ENCODE data around the gene RNU1-4.
"Not testable (repeated sequence)": the region's sequence is repeated elsewhere in the genome, so short reads cannot be mapped to it uniquely, and the experiment has no call there.

The RNU1-4 gene

DNA sequence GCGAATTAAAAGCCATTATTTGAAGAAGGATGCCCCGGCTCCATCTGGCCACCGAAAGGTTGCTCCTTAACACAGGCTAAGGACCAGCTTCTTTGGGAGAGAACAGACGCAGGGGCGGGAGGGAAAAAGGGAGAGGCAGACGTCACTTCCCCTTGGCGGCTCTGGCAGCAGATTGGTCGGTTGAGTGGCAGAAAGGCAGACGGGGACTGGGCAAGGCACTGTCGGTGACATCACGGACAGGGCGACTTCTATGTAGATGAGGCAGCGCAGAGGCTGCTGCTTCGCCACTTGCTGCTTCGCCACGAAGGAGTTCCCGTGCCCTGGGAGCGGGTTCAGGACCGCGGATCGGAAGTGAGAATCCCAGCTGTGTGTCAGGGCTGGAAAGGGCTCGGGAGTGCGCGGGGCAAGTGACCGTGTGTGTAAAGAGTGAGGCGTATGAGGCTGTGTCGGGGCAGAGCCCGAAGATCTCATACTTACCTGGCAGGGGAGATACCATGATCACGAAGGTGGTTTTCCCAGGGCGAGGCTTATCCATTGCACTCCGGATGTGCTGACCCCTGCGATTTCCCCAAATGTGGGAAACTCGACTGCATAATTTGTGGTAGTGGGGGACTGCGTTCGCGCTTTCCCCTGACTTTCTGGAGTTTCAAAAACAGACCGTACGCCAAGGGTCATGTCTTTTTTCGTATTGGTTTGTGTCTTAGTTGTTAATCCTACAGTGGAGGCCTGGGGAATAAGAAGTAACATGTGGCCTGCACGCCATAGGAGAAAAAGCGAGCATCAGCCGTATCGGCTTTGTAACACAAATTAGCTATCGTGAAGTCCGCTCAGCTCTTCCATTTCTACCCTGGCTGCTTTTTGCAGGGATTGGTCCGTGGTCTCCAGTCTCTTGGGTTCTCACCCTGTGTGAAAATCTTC, at the start of gene RNU1-4:
TSS of gene RNU1-4 (plus strand) at position 470 of the 918 bp plus-strand sequence.
- not testable (repeated sequence) for DNase-seq

DNA sequence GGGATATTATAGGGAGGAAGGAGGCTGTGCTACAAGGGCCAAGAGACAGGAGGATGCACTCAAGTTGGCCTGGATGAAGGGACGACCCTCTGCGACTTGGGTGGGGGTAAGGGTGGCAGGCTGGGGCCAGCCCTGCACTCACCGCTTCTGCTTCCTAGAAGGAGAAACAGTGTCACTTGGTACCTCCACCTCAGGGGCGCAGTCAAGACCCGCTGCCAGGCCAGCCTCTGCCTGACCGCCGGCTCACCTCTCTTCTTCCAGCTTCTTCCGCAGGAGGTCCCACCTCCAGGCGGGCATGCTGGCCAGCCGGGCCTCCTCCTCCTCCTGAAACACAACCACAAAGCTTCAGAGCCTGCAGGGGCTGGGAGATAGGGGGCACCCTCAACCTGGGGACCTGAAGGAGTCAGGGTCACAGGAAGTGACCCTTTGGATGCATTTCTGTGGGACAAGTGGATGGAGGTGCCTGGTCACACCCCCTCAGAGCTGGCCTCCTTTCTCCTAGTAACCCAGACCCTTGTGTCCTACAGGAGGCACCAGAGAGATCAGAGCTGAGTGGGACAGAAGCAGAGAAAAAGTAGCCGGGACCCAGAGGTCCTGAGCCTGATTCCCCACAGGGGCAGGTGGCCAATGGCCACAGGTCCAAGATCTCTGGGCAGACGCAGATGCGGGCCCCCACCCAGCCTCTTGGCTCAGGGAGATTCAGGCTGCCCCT, 49.2 kb upstream of the RNU1-4 start:
- not testable (repeated sequence) for DNase-seq

- DNase-seq: not testable (repeated sequence)
Observed at GRCh38 chr1:16692283-16692682, 48.0 kb upstream of the RNU1-4 start.

DNA sequence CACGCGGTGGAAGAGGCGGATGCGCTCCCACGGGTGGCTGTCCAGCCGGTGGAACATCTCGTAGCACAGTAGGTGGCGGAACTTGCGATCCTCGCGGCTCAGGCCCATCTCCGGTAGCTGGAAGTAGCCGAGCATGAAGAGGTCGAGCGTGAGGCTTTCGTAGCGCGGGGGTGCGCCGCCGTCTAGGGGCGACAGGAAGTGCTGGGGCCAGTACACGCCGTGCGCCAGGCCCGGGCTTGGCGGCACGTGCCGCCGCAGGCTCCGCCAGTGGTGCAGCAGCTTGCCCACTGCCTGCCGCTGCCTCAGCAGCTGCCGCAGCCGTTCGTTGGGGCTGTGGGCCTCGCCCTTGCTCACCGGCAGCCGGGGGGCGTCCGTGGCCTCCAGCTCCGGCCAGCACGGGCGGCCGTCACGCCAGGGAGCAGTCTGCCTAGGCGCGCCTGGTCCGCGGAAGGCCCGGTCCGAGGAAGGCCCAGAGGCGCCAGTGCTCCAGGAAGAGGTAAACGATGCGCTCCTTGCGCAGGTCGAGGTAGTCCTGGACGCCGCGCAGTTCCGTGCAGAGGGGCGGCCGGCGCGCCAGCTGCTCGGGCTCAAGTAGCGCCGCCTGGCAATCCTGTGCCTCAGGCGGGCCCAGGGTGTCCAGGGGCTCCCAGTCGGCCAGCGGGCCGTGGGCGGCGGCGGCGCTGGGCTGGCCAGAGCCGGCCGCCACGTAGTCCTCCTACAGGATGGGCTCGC, 47.4 kb upstream of the RNU1-4 start:
- not testable (repeated sequence) for DNase-seq

DNA sequence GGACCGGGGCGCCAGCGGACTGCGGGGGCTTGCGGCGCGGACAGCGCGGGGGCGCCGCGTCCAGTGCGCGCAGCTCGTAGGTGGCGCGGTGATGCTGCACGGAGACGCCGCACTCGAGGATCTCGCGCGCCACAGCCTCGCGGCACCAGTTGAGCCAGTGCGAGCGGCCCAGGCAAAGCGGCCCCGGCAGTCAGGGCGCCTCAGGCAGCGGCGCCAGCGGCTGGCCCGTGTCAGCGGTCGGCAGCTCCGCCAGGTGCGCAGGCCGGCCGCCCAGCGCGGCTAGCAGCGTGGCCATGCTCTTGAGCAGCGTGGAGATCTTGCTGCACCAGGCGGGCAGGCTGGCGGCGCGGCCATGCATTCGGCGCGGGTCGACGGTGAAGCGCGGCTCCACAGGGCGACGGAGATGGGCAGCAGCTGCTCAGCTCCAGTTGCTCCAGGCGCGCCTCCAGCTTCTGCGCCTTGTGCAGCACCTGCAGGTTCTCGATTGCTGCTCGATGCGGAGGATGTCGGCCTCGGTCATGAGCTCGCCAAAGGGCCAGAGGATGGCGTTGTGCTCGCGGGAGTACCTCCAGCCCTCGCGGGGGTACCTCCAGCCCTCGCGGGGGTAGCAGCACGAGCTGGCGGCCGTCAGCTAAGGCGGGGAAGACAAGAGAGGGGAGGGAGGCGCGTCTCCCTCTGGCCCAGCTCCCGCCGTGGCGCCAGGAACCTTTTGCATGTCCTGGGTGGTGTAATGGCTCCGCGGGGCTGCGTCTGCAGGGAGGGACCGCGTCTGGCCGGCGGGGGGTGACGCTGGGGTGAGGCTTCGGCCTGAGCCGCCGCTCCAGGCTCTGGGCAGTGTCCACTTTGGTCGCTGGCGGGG, 46.6 kb upstream of the RNU1-4 start:
- not testable (repeated sequence) for DNase-seq

GRCh38 chr1:16694308-16694702, 46.0 kb upstream of the RNU1-4 start:
- not testable (repeated sequence) for DNase-seq

DNA sequence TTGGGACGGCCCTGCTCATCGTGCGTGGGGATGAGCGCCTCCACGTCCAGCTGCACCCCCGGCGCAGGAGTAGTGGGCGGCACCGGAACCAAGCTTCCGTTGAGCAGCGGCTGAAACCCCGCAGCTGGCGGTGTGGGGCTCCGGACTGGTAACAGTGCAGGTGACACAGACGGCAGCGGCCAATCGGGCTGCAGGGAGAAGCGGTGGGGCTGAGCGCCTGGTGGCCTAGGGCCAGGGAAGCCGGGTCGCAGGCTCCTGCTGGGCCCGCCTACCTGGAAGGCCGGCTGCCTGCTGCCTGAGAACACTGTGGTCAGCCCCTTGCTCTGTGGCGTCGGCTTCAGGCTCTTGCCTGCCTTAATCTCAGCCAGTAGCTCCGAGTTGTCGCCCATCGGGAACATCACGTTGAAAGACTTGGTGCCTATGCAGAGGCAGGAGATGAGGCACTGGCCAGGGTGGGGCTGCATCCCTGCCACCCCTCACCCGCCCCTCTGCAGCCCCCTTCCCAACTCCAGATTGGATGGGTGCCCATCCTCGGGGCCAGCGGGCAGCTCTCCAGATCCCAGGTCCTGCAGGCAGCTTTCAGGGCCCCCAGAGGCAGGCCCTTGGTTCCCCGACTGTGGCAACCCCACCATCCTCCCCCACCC, 43.7 kb upstream of the RNU1-4 start:
- DNase-seq: not testable (repeated sequence)

DNA sequence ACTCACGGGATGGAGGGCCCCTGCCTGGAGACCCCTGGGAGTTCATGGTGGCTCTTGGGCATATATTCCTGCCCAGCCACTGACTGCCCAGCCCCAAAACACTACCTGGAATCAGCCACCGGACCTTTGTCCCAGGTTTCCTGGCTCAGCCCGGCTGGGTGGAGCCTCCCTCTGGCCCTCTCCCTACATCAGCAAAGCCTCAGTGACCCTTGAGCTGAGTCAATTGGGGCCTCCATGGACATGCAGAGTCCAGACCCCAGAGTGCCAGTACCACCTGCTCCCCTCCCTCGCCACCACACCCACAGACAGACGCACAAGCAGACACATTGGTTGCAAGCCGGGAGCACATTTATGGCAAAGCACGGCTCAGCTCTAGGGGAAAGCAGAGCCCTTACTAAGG, 43.2 kb upstream of the RNU1-4 start:
- DNase-seq: not testable (repeated sequence)

GRCh38 chr1:16699440-16699839, 40.9 kb upstream of the RNU1-4 start:
- DNase-seq: not testable (repeated sequence)

- DNase-seq: not testable (repeated sequence)
Observed at GRCh38 chr1:16700138-16700895, 40.0 kb upstream of the RNU1-4 start.

DNA sequence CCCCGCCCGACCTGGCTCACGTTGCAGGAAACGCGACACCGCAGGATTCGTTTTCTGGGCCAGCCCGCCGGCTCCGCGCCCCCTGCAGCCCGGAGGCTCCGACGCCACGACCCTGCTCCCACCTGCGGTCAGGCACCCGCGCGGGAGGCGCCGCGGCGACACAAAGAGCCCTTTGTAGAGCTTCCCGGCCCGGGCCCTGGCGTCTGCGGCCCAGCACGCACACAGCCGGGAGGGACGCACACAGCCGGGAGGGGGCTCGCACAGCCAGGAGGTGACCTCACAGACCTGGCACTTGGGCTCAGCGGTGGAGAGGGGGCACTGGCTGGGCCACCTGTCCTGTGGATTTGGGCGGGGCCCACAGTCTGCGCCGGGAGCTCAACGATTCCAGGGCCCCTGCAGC, 39.1 kb upstream of the RNU1-4 start:
- not testable (repeated sequence) for DNase-seq

GRCh38 chr1:16702280-16702679, 38.0 kb upstream of the RNU1-4 start:
- not testable (repeated sequence) for DNase-seq

- DNase-seq: not testable (repeated sequence)
Observed at GRCh38 chr1:16703141-16703540, 37.2 kb upstream of the RNU1-4 start.

GRCh38 chr1:16703602-16704001, 36.7 kb upstream of the RNU1-4 start:
- DNase-seq: not testable (repeated sequence)

DNA sequence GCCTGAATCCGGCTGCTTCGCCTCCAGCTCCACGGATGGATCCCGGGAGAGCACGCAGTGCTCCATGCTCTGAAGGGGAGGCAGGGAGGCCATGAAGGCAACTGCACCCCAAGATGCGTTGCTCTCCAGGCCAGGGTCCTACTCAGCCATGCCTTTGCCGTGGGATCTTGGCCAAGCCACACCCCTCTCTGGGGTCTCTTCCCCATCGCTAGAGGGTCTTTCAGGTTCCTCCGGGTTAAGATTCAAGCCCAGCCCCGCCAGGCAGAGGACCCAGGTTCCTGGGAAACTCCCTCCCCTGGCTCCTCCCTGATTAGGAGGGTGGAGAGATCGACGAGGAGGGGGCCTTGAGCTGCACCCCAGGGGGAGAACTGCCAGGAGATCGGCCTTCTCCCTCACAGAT, 36.2 kb upstream of the RNU1-4 start:
- not testable (repeated sequence) for DNase-seq

DNA sequence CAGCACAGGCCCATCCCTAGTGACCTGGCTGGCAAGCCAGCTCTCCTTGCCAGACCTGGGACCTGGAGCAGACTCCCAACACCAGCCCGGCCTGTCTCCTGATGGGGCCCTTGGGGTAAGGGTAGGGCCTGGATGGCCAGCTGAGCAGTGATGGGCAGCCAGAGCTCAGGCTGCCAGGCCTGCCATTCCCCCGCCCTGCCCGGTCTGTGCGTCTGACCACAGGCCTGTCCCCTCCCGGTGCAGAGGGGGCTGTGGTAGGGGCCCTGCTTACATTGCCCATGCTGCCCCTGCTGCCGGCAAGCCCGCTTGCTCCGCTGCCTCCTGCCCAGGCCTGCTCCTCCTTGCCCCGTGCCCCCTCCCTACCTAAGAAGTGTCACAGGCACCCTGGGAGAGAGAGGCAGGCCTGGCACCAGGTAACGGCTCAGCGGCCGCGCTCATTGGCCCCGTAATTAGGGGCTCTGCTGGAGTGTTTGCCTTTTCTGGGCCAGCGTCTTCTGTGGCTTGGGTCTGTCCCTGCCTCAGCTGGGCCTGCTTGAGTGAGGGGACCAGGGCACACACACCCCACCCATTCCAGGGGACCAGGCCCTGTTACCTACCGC, 35.7 kb upstream of the RNU1-4 start:
- DNase-seq: not testable (repeated sequence)

- not testable (repeated sequence) for DNase-seq
Observed at GRCh38 chr1:16706302-16706701, 34.0 kb upstream of the RNU1-4 start.

GRCh38 chr1:16707130-16708093, 32.9 kb upstream of the RNU1-4 start:
- DNase-seq: not testable (repeated sequence)

DNA sequence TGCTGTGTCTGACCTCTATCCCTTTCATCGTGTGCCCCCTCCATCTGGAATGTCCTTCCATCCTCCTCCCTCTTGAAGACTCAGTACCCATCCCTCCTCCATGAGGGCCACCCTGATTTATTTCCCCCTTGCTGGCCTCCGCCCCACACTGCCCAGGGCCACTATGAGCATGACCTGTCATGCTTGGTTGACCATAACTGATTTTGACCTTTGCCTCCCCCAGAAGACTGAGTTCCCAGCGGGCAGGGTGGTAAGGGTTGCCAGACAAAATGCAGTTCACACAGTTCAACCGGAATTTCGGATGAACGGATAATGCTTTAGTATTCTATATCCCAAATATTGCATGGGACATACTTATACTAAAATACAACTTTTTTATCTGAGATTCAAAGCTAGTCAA, 31.6 kb upstream of the RNU1-4 start:
- not testable (repeated sequence) for DNase-seq

Data from stimulated activated CD4-positive, alpha-beta T cell treated with anti-CD3 and anti-CD28 coated beads, Interleukin-4, amount 100 ng/mL, for 24 hours (primary cell).